Activated CD4-positive, alpha-beta T cell treated with anti-CD3 and anti-CD28 coated beads for 4 hours (primary cell): Measurements from ENCODE around the gene IDUA.
"Not testable (repeated sequence)": the region's sequence is repeated elsewhere in the genome, so short reads cannot be mapped to it uniquely, and the experiment has no call there.

Experiments
- DNase-seq, 2 donors: peaks; one replicate each; pipeline ENCODE4 v3.0.0-alpha.2; 2020

The IDUA gene

GRCh38 chr4:1032861-1033260 lies 46.0 kb downstream of the IDUA start:
- DNase-seq, result no peak

- DNase-seq, result no peak
Measured at GRCh38 chr4:1033840-1034551, 47.2 kb downstream of the IDUA start.

GRCh38 chr4:1035510-1035909 lies 48.7 kb downstream of the IDUA start:
- no peak for DNase-seq

- no peak for DNase-seq
Measured at GRCh38 chr4:1036095-1036494, 49.3 kb downstream of the IDUA start.

GRCh38 chr4:1036976-1037810 lies 50.3 kb downstream of the IDUA start:
- DNase-seq, result no peak

- DNase-seq, result no peak
Measured at GRCh38 chr4:1038948-1039492, 52.2 kb downstream of the IDUA start.

- DNase-seq, result no peak
Measured at GRCh38 chr4:1039493-1040343, 52.9 kb downstream of the IDUA start.

- DNase-seq, result no peak
Measured at GRCh38 chr4:1040344-1041146, 53.7 kb downstream of the IDUA start.

- no peak for DNase-seq
Measured at GRCh38 chr4:1041147-1041935, 54.5 kb downstream of the IDUA start.

GRCh38 chr4:1041936-1042330 lies 55.1 kb downstream of the IDUA start:
- no peak for DNase-seq

- no peak for DNase-seq
Measured at GRCh38 chr4:1042352-1043055, 55.7 kb downstream of the IDUA start.

GRCh38 chr4:1043162-1043561 lies 56.3 kb downstream of the IDUA start:
- DNase-seq, result no peak

- no peak for DNase-seq
Measured at GRCh38 chr4:1043651-1044468, 57.0 kb downstream of the IDUA start.

GRCh38 chr4:1044469-1045192 lies 57.8 kb downstream of the IDUA start:
- DNase-seq, result no peak

- no peak for DNase-seq
Measured at GRCh38 chr4:1045193-1045594, 58.4 kb downstream of the IDUA start.

- no peak for DNase-seq
Measured at GRCh38 chr4:1045595-1046201, 58.9 kb downstream of the IDUA start.

GRCh38 chr4:1046581-1047011 lies 59.8 kb downstream of the IDUA start:
- not testable (repeated sequence) for DNase-seq
